GM19463 (cell line): Measurements from ENCODE around the gene ID2.

ENCODE experiments used
- ATAC-seq: cut with Tn5 transposase; IDR thresholded peaks from one replicate; pipeline ENCODE4 v1.9.1; 2021; ENCODE audit warnings: mild to moderate bottlenecking, moderate library complexity; ENCODE audit not compliant: unreplicated experiment

The ID2 gene

GRCh38 chr2:8647462-8647857 lies 34.4 kb upstream of the ID2 start:
- no peak for ATAC-seq

- ATAC-seq = no peak
Observed at GRCh38 chr2:8648441-8649213, 33.2 kb upstream of the ID2 start.

DNA sequence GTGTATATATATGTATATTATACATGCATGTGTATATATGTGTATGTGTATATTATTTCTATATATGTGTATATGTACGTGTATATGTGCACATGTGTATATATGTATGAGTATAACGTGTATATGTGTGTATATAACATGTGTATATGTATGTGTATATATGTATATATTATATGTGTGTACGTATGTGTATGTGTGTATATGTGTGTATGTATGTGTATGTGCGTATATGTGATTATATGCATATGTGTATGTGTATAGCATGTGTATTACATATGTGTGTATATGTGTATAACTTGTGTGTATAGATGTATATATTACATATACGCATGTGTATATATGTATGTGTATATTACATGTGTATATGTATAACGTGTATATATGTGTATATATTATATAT lies 32.1 kb upstream of the ID2 start:
- ATAC-seq = no peak

DNA sequence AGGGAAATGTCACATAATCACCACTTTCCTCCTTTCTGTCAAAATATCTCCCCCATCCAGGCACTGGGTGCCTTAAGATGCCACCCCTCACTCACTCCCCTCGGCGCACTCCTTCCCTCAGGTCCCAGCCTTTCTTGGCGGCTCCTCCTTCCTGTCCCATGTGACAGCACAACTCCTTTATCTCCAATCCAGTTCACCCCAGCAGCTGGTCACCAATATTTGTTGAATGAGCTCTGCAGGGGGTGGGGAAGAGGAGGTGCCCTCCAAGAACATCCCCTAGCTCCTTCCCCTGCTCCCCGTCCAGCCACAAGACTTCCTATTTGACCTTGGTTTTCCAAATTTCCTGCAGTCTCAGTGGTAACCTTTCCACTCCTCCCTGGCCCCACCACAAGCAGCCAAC lies 31.6 kb upstream of the ID2 start:
- ATAC-seq = no peak

DNA sequence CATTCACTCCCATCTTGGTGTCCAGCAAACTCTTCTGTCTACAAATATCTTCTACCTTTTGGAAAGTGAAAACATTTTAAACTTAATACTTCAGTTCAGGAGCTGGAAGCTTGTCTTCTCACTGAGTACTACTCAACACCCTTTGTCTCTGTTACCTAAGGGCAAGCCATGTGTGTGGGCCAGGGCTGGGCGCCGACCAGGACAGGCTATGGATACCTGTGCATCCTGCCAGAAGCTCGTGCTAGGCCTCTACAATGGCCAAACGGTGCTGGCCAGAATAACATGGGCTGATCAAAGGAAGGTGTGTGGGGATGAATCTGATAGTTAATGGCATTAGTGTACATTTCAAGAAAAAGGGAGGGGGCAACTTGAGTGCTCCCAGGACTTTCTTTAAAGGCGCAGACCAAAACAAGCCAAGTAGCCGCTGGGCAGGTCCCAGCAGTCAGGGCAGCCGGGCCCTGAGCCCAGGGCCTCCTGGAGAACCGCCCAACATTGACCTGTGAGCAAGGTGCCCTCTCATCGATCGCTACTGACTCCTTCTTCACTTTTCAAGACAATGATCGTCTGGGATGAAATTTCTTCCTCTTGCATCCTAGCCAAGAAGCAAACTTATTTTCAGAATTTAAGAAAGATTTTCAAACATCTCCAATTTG lies 29.0 kb upstream of the ID2 start:
- ATAC-seq = no peak

GRCh38 chr2:8653485-8653884 lies 28.4 kb upstream of the ID2 start:
- ATAC-seq = peak; percentile 40

DNA sequence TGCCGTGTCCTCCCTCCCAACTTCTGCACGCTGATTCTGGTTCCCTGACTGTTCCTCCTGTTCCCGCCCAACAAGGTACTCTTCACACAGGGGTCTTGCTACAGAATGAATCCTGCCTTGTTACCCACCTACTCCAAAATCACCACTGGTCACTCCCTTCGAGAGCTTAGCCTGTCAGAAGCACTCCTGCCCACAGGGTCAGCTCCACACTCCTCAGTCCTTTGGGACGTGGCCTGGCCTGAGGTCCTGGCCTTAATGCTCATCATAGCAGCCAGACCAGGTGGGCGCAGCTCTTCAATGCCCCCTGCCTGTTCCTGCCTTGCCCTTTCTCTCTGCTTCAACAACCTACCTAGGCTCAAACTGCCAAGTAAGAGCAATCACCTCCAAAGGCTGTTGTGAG lies 27.8 kb upstream of the ID2 start:
- no peak for ATAC-seq

- no peak for ATAC-seq
Observed at GRCh38 chr2:8654483-8654882, 27.4 kb upstream of the ID2 start.

GRCh38 chr2:8656160-8656641 lies 25.7 kb upstream of the ID2 start:
- ATAC-seq = no peak

GRCh38 chr2:8656811-8657210 lies 25.0 kb upstream of the ID2 start:
- ATAC-seq = no peak

GRCh38 chr2:8657423-8658062 lies 24.3 kb upstream of the ID2 start:
- peak; percentile 76 for ATAC-seq

- ATAC-seq = no peak
Observed at GRCh38 chr2:8658064-8658862, 23.6 kb upstream of the ID2 start.

GRCh38 chr2:8659092-8659734 lies 22.6 kb upstream of the ID2 start:
- ATAC-seq = no peak

GRCh38 chr2:8659735-8660492 lies 21.9 kb upstream of the ID2 start:
- ATAC-seq = no peak

- no peak for ATAC-seq
Observed at GRCh38 chr2:8661235-8661634, 20.6 kb upstream of the ID2 start.

DNA sequence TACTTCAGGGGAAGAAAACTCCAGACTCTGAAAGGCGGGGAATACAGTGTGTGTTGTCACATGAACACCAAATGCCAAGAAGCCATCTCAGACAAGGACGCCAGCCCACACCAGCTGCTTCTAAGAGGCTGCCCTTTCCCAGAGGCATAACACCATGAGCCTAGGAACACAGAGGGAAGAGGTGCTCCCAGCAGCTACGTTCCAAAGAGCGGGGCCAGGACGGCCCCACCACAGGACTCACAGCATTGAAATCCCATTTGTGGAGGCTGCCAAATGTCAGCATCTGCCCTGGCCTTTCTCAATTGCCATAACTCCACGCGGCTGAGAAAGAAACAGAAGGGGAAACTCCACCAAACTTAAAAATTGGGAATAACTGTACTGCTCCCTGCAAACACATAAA lies 20.1 kb upstream of the ID2 start:
- ATAC-seq = no peak

DNA sequence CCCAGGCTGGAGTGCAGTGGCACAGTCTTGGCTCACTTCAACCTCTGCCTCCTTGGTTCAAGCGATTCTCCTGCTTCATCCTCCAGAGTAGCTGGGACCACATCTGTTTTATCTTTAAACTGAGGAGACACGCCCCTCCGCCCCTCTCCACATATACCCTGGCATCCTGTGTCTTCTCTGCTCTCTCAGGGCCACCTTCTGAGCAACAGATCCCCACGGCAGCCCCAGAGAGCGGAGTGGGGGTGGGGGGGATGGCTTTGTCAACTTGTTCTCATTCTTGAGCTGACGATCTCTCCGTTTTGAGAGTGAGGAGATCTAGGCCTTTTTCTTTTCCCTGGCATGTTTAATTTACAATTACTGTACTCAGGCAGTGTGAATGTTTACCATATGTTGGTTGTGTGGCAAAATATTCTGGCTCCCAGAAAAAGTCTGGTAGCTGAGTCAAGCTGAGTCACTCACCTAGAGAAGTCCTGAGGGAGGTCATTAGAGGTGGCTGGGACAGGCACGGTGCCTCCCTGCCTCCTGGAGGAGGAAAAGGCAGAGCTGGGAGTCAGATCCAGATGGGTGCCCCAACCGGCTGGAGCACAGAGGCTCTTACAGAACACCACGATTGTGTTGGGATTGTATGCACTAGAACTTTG lies 19.5 kb upstream of the ID2 start:
- no peak for ATAC-seq

- ATAC-seq = no peak
Observed at GRCh38 chr2:8663997-8664396, 17.9 kb upstream of the ID2 start.

GRCh38 chr2:8666581-8666980 lies 15.3 kb upstream of the ID2 start:
- ATAC-seq = no peak
